ENCODE measurements around the gene ANAPC2. TPM values are rescaled to one million over a fixed set of nuclear protein-coding genes. Genes with fewer than 3 reads are reported as not detected.

The ANAPC2 gene
- total RNA-seq, 1 donor from 2014 or later = 18.9 TPM

GRCh38 chr9:137221506-137222111 is 33.2 kb upstream of the ANAPC2 start:
- peak overlapping the region; percentile 92 for H3K4me2 ChIP-seq

GRCh38 chr9:137221095-137221505 is 32.7 kb upstream of the ANAPC2 start:
- Histone ChIP-seq H3K4me1 (peaks cover 13% of the 10 kb centered on the region), H3K27ac (no peak overlapping the region), H3K9ac (no peak overlapping the region), H4K20me1 (ENCODE audit: low read depth) (peaks cover 7% of the 10 kb centered on the region), H3K79me2 (ENCODE audit: low read depth) (no peaks in the 10 kb centered on the region), H3F3A (ENCODE audit: low read depth) (peaks cover 12% of the 10 kb centered on the region), H3K27me3 (peaks cover 25% of the 10 kb centered on the region), H3K4me3 (peak overlapping the region; percentile 56), H3K9me3 (ENCODE audit: low read depth) (no peaks in the 10 kb centered on the region), H3K4me2 (peak overlapping the region; percentile 92), H2AFZ (replicated peaks) (no peak overlapping the region), H3K36me3 (no peaks in the 10 kb centered on the region)
- no peak for DNase-seq (ENCODE audit: low spot score)
- Mint-ChIP-seq H3K27me3 (ENCODE audit: insufficient read depth, low read depth) (peaks cover 2% of the 10 kb centered on the region), H3K27ac (no peak overlapping the region), H3K36me3 (no peaks in the 10 kb centered on the region), H3K4me3 (no peak overlapping the region), H3K4me1 (no peaks in the 10 kb centered on the region), H3K9me3 (no peaks in the 10 kb centered on the region)
- TF ChIP-seq, protein P1, sequence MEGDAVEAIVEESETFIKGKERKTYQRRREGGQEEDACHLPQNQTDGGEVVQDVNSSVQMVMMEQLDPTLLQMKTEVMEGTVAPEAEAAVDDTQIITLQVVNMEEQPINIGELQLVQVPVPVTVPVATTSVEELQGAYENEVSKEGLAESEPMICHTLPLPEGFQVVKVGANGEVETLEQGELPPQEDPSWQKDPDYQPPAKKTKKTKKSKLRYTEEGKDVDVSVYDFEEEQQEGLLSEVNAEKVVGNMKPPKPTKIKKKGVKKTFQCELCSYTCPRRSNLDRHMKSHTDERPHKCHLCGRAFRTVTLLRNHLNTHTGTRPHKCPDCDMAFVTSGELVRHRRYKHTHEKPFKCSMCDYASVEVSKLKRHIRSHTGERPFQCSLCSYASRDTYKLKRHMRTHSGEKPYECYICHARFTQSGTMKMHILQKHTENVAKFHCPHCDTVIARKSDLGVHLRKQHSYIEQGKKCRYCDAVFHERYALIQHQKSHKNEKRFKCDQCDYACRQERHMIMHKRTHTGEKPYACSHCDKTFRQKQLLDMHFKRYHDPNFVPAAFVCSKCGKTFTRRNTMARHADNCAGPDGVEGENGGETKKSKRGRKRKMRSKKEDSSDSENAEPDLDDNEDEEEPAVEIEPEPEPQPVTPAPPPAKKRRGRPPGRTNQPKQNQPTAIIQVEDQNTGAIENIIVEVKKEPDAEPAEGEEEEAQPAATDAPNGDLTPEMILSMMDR (IDR thresholded peaks at IDR 0.05) = no peak
- TF ChIP-seq EZH2phosphoT487 (IDR thresholded peaks at IDR 0.05) (no peak), EZH2 (IDR thresholded peaks at IDR 0.05) (no peak)

More at GRCh38 chr9:137221506-137222111, 33.2 kb upstream of the ANAPC2 start:
- peak overlapping the region; percentile 56 for H3K4me3 ChIP-seq
- H3K27ac Mint-ChIP-seq = no peak overlapping the region
- H3K9me3 ChIP-seq (ENCODE audit: low read depth) = no peaks in the 10 kb centered on the region
- peak; percentile 47 for DNase-seq (ENCODE audit: low spot score)
- H3K4me1 ChIP-seq = peaks cover 13% of the 10 kb centered on the region
- TF ChIP-seq EZH2 (IDR thresholded peaks at IDR 0.05) (no peak), EZH2phosphoT487 (IDR thresholded peaks at IDR 0.05) (no peak)
- TF ChIP-seq, protein P1 (IDR thresholded peaks at IDR 0.05) = no peak
- no peaks in the 10 kb centered on the region for H3K79me2 ChIP-seq (ENCODE audit: low read depth)
- H3K27me3 ChIP-seq = peaks cover 25% of the 10 kb centered on the region
- H4K20me1 ChIP-seq (ENCODE audit: low read depth) = peaks cover 7% of the 10 kb centered on the region
- no peaks in the 10 kb centered on the region for H3K36me3 ChIP-seq
- H3K27ac ChIP-seq = no peak overlapping the region
- no peak overlapping the region for H2AFZ ChIP-seq (replicated peaks)
- H3K4me1 Mint-ChIP-seq = no peaks in the 10 kb centered on the region
- H3K4me3 Mint-ChIP-seq = no peak overlapping the region
- H3K36me3 Mint-ChIP-seq = no peaks in the 10 kb centered on the region
- no peaks in the 10 kb centered on the region for H3K9me3 Mint-ChIP-seq
- H3K27me3 Mint-ChIP-seq (ENCODE audit: insufficient read depth, low read depth) = peaks cover 2% of the 10 kb centered on the region
- H3F3A ChIP-seq (ENCODE audit: low read depth) = peaks cover 12% of the 10 kb centered on the region
- H3K9ac ChIP-seq = no peak overlapping the region

DNA sequence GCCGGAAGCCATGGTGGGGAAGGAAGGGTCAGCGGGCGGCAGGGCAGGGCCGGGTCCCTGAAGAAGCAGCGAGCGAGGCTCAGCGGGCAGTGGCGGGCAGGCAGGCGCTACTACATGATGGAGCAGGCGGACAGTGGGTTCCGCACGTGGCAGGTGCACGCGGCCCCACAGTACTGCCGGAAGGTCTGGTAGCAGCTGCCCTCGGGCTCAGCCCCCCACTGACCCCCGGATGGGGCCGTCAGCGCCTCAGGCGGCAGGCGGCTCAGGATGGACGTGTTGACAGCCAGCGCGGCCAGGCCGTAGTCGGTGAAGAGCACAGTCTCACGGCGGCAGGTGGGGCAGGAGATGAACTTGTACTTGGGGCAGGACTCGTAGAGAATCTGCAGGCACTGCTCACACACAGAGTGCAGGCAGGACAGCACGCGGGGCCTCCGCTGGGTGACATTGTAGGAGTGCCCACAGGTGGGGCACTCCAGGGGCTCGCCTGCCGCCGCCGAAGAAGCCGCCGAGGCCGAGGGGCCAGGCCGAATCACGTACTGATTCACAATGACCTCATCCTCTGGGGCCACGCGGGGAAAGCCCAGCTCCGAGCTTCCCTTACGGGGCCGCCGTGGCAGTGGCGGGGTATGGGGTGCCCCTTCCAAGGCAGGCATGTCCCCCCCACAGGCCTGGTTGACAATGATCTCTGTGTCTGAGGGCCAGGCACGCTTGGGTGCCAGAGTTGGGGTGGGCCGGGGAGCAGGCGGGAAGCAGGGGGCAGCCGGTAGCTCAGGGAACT is 32.1 kb upstream of the ANAPC2 start:
- H3K27ac Mint-ChIP-seq = no peak overlapping the region
- no peak overlapping the region for H2AFZ ChIP-seq (replicated peaks)
- H3K36me3 ChIP-seq = no peaks in the 10 kb centered on the region
- H3K27ac ChIP-seq = no peak overlapping the region
- H3K4me1 ChIP-seq = peaks cover 13% of the 10 kb centered on the region
- H3K4me1 Mint-ChIP-seq = no peaks in the 10 kb centered on the region
- no peaks in the 10 kb centered on the region for H3K36me3 Mint-ChIP-seq
- peaks cover 25% of the 10 kb centered on the region for H3K27me3 ChIP-seq
- H3F3A ChIP-seq (ENCODE audit: low read depth) = peaks cover 12% of the 10 kb centered on the region
- H3K9me3 Mint-ChIP-seq = no peaks in the 10 kb centered on the region
- H3K4me3 ChIP-seq = no peak overlapping the region
- peak overlapping the region; percentile 57 for H3K4me3 Mint-ChIP-seq
- peaks cover 2% of the 10 kb centered on the region for H3K27me3 Mint-ChIP-seq (ENCODE audit: insufficient read depth, low read depth)
- H3K79me2 ChIP-seq (ENCODE audit: low read depth) = no peaks in the 10 kb centered on the region
- no peak overlapping the region for H3K9ac ChIP-seq
- peaks cover 7% of the 10 kb centered on the region for H4K20me1 ChIP-seq (ENCODE audit: low read depth)
- H3K4me2 ChIP-seq = no peak overlapping the region
- TF ChIP-seq EZH2phosphoT487 (IDR thresholded peaks at IDR 0.05) = no peak
- TF ChIP-seq, protein P1 (IDR thresholded peaks at IDR 0.05) = no peak
- TF ChIP-seq EZH2 (IDR thresholded peaks at IDR 0.05) = no peak
- H3K9me3 ChIP-seq (ENCODE audit: low read depth) = no peaks in the 10 kb centered on the region
- DNase-seq (ENCODE audit: low spot score) = no peak
